Chondrocyte (in vitro differentiated cells): ENCODE results near the gene HOXB6. TPM values are rescaled to one million over a fixed set of nuclear protein-coding genes. Genes with fewer than 3 reads are reported as not detected.
A peak's percentile ranks its signal among the peaks of the same experiment; 100 is the strongest.

Experiments used
- DNase-seq: peaks from one replicate; pipeline ENCODE4 v3.0.0; 2021; ENCODE audit warnings: mixed read lengths, low spot score
- H3K27ac Mint-ChIP-seq: one replicate; pipeline ENCODE4 v1.8.0; 2021; ENCODE audit warnings: mild to moderate bottlenecking, moderate library complexity, mixed read lengths; ENCODE audit not compliant: unreplicated experiment
- H3K27me3 Mint-ChIP-seq: 2 replicates; pipeline ENCODE4 v1.8.0; 2021; ENCODE audit warnings: low read depth, mixed read lengths
- H3K36me3 Mint-ChIP-seq: 2 replicates; pipeline ENCODE4 v1.8.0; 2021; ENCODE audit warnings: low read depth, mixed read lengths
- H3K4me1 Mint-ChIP-seq: 2 replicates; pipeline ENCODE4 v1.8.0; 2021; ENCODE audit warnings: low read depth, mild to moderate bottlenecking, mixed read lengths
- H3K4me3 Mint-ChIP-seq: one replicate; pipeline ENCODE4 v1.8.0; 2021; ENCODE audit warnings: mild to moderate bottlenecking, moderate library complexity, mixed read lengths; ENCODE audit not compliant: unreplicated experiment
- H3K9me3 Mint-ChIP-seq: 2 replicates; pipeline ENCODE4 v1.8.0; 2021; ENCODE audit warnings: low read depth, mixed read lengths
- CTCF ChIP-seq: fragments of 200-600 bp; sonication (generic); IDR thresholded peaks from 2 replicates; pipeline ENCODE4 v1.5.0; 2021; ENCODE audit warnings: antibody characterized with exemption, mild to moderate bottlenecking, moderate library complexity
- total RNA-seq: library from RNA; stranded (reverse); gene quantifications from 3 replicates; pipeline ENCODE4 v1.2.1, GENCODE V29; 2021

HOXB6 gene
- total RNA-seq, 1 donor from 2014 or later, result not detected

- Mint-ChIP-seq H3K27me3 (peaks cover 88% of the 10 kb centered on the region), H3K27ac (no peak overlapping the region), H3K9me3 (no peaks in the 10 kb centered on the region), H3K4me1 (peaks cover 7% of the 10 kb centered on the region), H3K4me3 (no peak overlapping the region), H3K36me3 (peaks cover 5% of the 10 kb centered on the region)
- DNase-seq, result no peak
- peak; percentile 97 for TF ChIP-seq CTCF
Observed at GRCh38 chr17:48618256-48618896, 13.6 kb upstream of the HOXB6 start.

- Mint-ChIP-seq H3K27me3 (peaks cover 87% of the 10 kb centered on the region), H3K36me3 (peaks cover 4% of the 10 kb centered on the region), H3K9me3 (no peaks in the 10 kb centered on the region), H3K27ac (no peak overlapping the region), H3K4me1 (peaks cover 12% of the 10 kb centered on the region), H3K4me3 (no peak overlapping the region)
- TF ChIP-seq CTCF, result no peak
- DNase-seq, result no peak
Observed at GRCh38 chr17:48617471-48618255, 12.9 kb upstream of the HOXB6 start.

GRCh38 chr17:48616717-48617470 is 12.1 kb upstream of the HOXB6 start:
- Mint-ChIP-seq H3K27me3 (peaks cover 85% of the 10 kb centered on the region), H3K27ac (no peak overlapping the region), H3K4me1 (peaks cover 16% of the 10 kb centered on the region), H3K4me3 (no peak overlapping the region), H3K9me3 (no peaks in the 10 kb centered on the region), H3K36me3 (peaks cover 4% of the 10 kb centered on the region)
- no peak for DNase-seq
- TF ChIP-seq CTCF, result no peak

GRCh38 chr17:48615963-48616716 is 11.4 kb upstream of the HOXB6 start:
- no peak for DNase-seq
- Mint-ChIP-seq H3K27me3 (peaks cover 85% of the 10 kb centered on the region), H3K9me3 (no peaks in the 10 kb centered on the region), H3K4me3 (no peak overlapping the region), H3K27ac (no peak overlapping the region), H3K36me3 (peaks cover under 1% of the 10 kb centered on the region), H3K4me1 (peaks cover 16% of the 10 kb centered on the region)
- no peak for TF ChIP-seq CTCF
